Natural killer cell treated with Interleukin-12 subunit alpha and Interleukin-12 subunit beta and Interleukin-15 and Interleukin-18, amount 100 ng/mL, for 72 hours (primary cell): ENCODE data around the gene GAS7. TPM values are rescaled to one million over a fixed set of nuclear protein-coding genes. Genes with fewer than 3 reads are reported as not detected.

ENCODE experiments used
- ATAC-seq, 2 donors: fragments of 150-1000 bp; cut with Tn5 transposase in 1 of 2; sonication (Bioruptor Pico), chemical (Tn5 transposase) in 1 of 2; 2 replicates each; pipeline ENCODE4 v1.10.0; 2021
- DNase-seq: peaks from one replicate; pipeline ENCODE4 v3.0.0; 2022; ENCODE audit warnings: low spot score
- H3K27ac Mint-ChIP-seq, 2 donors: 1 replicate in 1 of 2; 2 replicates in 1 of 2; pipeline ENCODE4 v1.8.0; 2022; ENCODE audit warnings: mixed read lengths in 2 of 2, mild to moderate bottlenecking in 1 of 2, moderate library complexity in 1 of 2
- H3K27me3 Mint-ChIP-seq, 2 donors: 1 replicate in 1 of 2; 2 replicates in 1 of 2; pipeline ENCODE4 v1.8.0; 2022; ENCODE audit warnings: mixed read lengths in 2 of 2
- H3K36me3 Mint-ChIP-seq: one replicate; pipeline ENCODE4 v1.8.0; 2022; ENCODE audit warnings: mixed read lengths
- H3K4me1 Mint-ChIP-seq, 2 donors: 1 replicate in 1 of 2; 2 replicates in 1 of 2; pipeline ENCODE4 v1.8.0; 2022; ENCODE audit warnings: low read depth in 2 of 2, mixed read lengths in 2 of 2, mild to moderate bottlenecking in 1 of 2
- H3K4me3 Mint-ChIP-seq: one replicate; pipeline ENCODE4 v1.8.0; 2022; ENCODE audit warnings: mixed read lengths
- H3K9me3 Mint-ChIP-seq: 2 replicates; pipeline ENCODE4 v1.8.0; 2022; ENCODE audit warnings: mixed read lengths
- total RNA-seq, 2 donors: library from RNA; stranded (reverse); gene quantifications; one replicate each; pipeline ENCODE4 v1.2.3, GENCODE V29; 2022

The GAS7 gene
- total RNA-seq, 2 donors from 2014 or later, result 4.9 to 5.5 TPM

DNA sequence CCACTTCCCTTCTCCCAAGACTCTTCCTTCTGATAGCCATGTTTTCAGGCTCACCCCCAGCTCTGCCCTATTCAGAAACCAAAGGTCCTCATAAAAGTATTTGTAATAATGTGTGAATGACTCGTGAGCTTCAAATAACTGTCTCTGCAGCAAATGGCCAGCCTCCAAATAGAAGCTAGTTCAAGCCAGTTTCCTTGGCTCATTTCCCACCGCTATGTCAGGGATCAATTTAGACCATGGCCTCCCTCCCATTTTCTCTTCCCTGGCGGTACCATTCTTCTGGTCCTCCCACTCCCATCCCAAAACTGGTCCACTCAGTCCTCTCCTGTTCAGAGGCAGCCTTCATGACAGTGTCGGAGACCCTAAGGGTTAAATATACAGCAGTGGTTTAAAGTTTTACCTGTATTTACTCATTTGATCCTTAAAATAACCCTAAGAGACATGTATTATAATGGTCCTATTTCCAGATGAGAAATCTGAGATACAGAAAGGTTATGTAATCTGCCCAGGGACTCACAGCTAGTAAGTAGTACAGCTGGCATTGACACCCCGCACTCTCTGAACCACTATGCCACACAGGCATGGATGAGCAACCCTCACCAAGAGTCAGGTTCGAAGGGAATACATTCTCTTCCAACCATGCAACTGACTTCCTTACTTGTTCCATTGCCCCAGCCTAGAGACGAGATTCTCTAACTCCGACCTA, 42.9 kb downstream of the GAS7 start:
- no peaks in the 10 kb centered on the region for H3K27me3 Mint-ChIP-seq
- H3K4me3 Mint-ChIP-seq, result peak overlapping the region; percentile 73
- H3K4me1 Mint-ChIP-seq, result peaks cover 43 to 45% of the 10 kb centered on the region in 2 donors
- H3K9me3 Mint-ChIP-seq, result no peaks in the 10 kb centered on the region
- H3K27ac Mint-ChIP-seq, result peak overlapping the region; percentile 84 to 94
- H3K36me3 Mint-ChIP-seq, result no peaks in the 10 kb centered on the region
- DNase-seq, result no peak
- no peak for ATAC-seq

DNA sequence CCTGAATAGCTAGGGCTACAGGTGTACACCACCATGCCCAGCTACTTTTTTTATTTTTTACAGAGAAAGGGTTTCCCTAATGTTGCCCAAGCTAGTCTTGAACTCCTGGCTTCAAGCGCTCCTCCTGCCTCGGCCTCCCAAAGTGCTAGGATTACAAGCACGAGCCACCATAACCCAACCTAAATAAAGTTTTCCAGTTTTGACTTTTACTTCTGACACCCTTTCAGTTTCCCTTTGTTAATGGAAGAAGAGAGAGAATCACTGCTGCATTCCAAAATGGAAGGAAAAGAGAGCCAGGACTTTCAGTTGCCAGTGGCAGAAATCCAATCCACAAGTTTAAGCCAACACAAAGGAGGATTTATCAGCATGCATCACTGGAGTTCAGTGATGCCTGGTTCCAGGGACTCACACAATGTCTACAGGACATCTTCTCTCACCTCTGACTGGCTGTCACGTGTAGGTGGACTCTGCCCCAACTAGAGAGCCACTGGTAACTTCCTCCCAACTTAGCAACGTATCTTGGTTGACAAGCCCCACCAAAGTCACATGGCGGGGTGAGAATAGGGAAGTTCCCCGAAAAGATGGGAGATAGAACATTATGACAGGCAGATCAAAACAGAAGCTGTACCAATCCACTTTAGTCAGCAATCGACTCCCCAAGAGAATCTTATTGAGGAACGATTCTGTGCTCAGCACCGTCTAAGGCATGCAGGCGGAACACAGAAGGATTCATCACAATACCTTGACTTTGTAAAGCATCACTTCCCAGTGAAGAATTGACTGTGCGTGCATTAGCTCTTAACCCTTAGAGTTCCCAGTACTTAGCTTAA, 46.5 kb downstream of the GAS7 start:
- no peaks in the 10 kb centered on the region for H3K9me3 Mint-ChIP-seq
- H3K27ac Mint-ChIP-seq, result peak overlapping the region; percentile 56 to 84
- ATAC-seq, result peak; percentile 70 to 73
- no peaks in the 10 kb centered on the region for H3K27me3 Mint-ChIP-seq
- peaks cover 46 to 53% of the 10 kb centered on the region in 2 donors for H3K4me1 Mint-ChIP-seq
- no peaks in the 10 kb centered on the region for H3K36me3 Mint-ChIP-seq
- H3K4me3 Mint-ChIP-seq, result peak overlapping the region; percentile 43
- peak; percentile 71 for DNase-seq

GRCh38 chr17:10149573-10150399, 48.6 kb downstream of the GAS7 start:
- Mint-ChIP-seq H3K4me3 (peak overlapping the region; percentile 79), H3K27me3 (peaks cover 0 to 2% of the 10 kb centered on the region in 2 donors), H3K4me1 (peaks cover 34 to 38% of the 10 kb centered on the region in 2 donors), H3K27ac (peak overlapping the region; percentile 22 to 64), H3K36me3 (no peaks in the 10 kb centered on the region), H3K9me3 (no peaks in the 10 kb centered on the region)
- ATAC-seq, result peak; percentile 85 to 87
- DNase-seq, result peak; percentile 73

DNA sequence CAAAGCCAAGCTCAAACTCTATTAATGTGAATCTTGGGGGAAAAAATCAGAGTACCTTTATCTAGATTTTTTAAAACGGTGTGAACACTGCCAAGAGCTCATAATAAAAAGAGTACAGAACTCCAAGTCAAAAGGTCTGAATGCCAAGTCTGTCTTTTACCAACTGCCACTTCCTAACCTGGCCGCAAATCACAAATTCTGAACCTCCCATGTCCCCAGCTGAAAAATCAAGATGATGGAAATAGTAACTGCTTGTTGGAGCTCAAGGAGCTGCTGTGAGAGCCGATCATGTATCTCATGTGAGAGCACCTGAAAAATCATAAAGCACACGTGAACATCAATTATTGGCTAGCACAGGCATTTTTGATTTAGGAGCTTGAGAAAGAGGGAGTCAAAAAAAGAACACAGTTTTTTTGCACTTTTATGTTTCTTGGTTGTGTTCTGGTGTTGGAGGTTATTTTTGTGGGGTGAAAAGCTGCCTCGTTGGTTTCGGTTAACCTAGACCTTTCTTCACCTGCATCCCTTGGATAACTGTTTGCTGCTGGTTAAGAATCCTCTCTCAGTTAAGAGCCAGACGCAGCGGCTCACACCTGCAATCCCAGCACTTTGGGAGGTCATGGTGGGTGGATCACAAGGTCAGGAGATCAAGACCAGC, 50.5 kb downstream of the GAS7 start:
- ATAC-seq (no peak), DNase-seq (no peak)
- peaks cover 38 to 41% of the 10 kb centered on the region in 2 donors for H3K4me1 Mint-ChIP-seq
- H3K4me3 Mint-ChIP-seq, result no peak overlapping the region
- H3K27me3 Mint-ChIP-seq, result peaks cover 0 to 3% of the 10 kb centered on the region in 2 donors
- H3K9me3 Mint-ChIP-seq, result no peaks in the 10 kb centered on the region
- no peak overlapping the region for H3K27ac Mint-ChIP-seq
- no peaks in the 10 kb centered on the region for H3K36me3 Mint-ChIP-seq

- H3K4me1 Mint-ChIP-seq, result peaks cover 31 to 35% of the 10 kb centered on the region in 2 donors
- no peak for ATAC-seq
- H3K4me3 Mint-ChIP-seq, result no peak overlapping the region
- no peak for DNase-seq
- H3K27ac Mint-ChIP-seq, result no peak overlapping the region
- no peaks in the 10 kb centered on the region for H3K36me3 Mint-ChIP-seq
- peaks cover 0 to 3% of the 10 kb centered on the region in 2 donors for H3K27me3 Mint-ChIP-seq
- H3K9me3 Mint-ChIP-seq, result no peaks in the 10 kb centered on the region
These were observed 51.4 kb downstream of the GAS7 start for GRCh38 chr17:10147040-10147439.

GRCh38 chr17:10144982-10145381, 53.4 kb downstream of the GAS7 start:
- ATAC-seq (no peak), DNase-seq (no peak)
- H3K4me1 Mint-ChIP-seq, result peaks cover 21 to 23% of the 10 kb centered on the region in 2 donors
- no peaks in the 10 kb centered on the region for H3K36me3 Mint-ChIP-seq
- no peaks in the 10 kb centered on the region for H3K9me3 Mint-ChIP-seq
- peak overlapping the region; percentile 8 to 65 for H3K27ac Mint-ChIP-seq
- H3K27me3 Mint-ChIP-seq, result peaks cover 0 to 3% of the 10 kb centered on the region in 2 donors
- no peak overlapping the region for H3K4me3 Mint-ChIP-seq

- peaks cover 18 to 19% of the 10 kb centered on the region in 2 donors for H3K4me1 Mint-ChIP-seq
These were observed 54.0 kb downstream of the GAS7 start for GRCh38 chr17:10144456-10144855.

DNA sequence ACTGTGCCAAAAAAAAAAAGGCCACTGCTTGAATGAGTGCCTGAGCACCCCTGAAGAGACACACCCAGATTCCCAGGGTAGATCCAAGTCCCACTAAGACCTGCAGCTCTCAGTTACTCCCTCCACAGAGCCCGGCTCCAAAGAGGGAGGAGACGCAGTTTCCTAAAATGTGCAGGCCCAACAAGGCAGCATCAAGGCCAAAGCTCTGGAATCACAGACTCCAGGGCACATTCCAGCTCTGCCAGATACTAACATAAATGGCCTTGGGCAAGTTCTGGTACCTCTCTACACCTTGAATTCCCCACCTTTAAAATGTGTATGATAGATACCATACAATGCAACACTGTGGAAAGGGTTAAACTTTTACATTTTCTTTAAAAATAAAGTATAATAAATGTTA, 57.0 kb downstream of the GAS7 start:
- Mint-ChIP-seq H3K4me1 (peaks cover 11 to 17% of the 10 kb centered on the region in 2 donors), H3K27ac (no peak overlapping the region), H3K36me3 (no peaks in the 10 kb centered on the region), H3K9me3 (no peaks in the 10 kb centered on the region), H3K4me3 (no peak overlapping the region), H3K27me3 (peaks cover 0 to 3% of the 10 kb centered on the region in 2 donors)
- DNase-seq, result no peak
- ATAC-seq, result no peak

More at GRCh38 chr17:10144456-10144855, 54.0 kb downstream of the GAS7 start:
- Mint-ChIP-seq H3K36me3 (no peaks in the 10 kb centered on the region), H3K27me3 (peaks cover 0 to 3% of the 10 kb centered on the region in 2 donors), H3K9me3 (no peaks in the 10 kb centered on the region), H3K4me3 (no peak overlapping the region), H3K27ac (peak overlapping the region in 1 of 2 donors; percentile 65)
- ATAC-seq (no peak), DNase-seq (no peak)

- H3K27ac Mint-ChIP-seq, result no peak overlapping the region
- peaks cover 19 to 22% of the 10 kb centered on the region in 2 donors for H3K4me1 Mint-ChIP-seq
- ATAC-seq, result no peak
- no peak overlapping the region for H3K4me3 Mint-ChIP-seq
- H3K27me3 Mint-ChIP-seq, result no peaks in the 10 kb centered on the region
- no peak for DNase-seq
- H3K9me3 Mint-ChIP-seq, result no peaks in the 10 kb centered on the region
- H3K36me3 Mint-ChIP-seq, result no peaks in the 10 kb centered on the region
These were observed 58.8 kb downstream of the GAS7 start for GRCh38 chr17:10139577-10139976.

- DNase-seq (no peak), ATAC-seq (no peak)
- Mint-ChIP-seq H3K36me3 (no peaks in the 10 kb centered on the region), H3K27ac (no peak overlapping the region), H3K27me3 (no peaks in the 10 kb centered on the region), H3K9me3 (no peaks in the 10 kb centered on the region), H3K4me3 (no peak overlapping the region), H3K4me1 (peaks cover 18 to 19% of the 10 kb centered on the region in 2 donors)
These were observed 62.0 kb downstream of the GAS7 start for GRCh38 chr17:10136258-10136981.

DNA sequence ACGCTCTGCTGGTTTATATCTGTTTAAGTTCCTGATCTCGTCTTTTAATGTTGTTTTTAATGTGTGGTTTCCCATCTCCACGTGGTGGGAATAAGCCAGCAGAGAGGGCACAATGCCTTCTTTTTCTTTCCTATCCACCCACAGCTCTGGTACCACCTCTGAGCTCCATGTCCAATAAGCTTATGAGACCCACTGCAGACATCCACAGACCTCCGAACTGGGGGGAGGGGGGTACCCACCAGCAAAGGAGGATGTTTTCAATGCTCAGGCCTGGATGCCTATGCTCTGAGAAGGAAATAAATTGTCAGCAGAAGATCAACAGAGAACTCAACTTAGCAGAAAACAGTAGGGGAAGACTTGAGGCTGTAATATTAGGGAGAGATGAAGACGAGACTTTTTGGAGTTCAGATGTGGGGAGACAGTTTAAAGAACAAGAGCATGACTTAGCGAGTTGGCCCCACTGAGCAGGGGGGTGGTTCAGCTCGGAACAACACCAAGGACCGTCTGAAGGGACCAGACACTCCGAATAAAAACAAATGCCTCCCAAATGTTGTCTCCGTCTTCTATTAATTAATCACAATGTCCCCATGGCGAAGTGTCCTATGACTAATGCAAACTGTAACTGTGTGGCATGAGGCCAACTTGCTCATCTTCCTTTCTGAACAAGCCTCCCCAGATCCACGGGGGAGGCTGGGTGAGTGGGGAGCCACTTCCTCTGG, 62.7 kb downstream of the GAS7 start:
- DNase-seq, result no peak
- no peaks in the 10 kb centered on the region for H3K9me3 Mint-ChIP-seq
- peak in 1 of 2 donors; percentile 60 for ATAC-seq
- no peaks in the 10 kb centered on the region for H3K36me3 Mint-ChIP-seq
- peaks cover 19 to 24% of the 10 kb centered on the region in 2 donors for H3K4me1 Mint-ChIP-seq
- no peaks in the 10 kb centered on the region for H3K27me3 Mint-ChIP-seq
- peak overlapping the region in 1 of 2 donors; percentile 38 for H3K27ac Mint-ChIP-seq
- H3K4me3 Mint-ChIP-seq, result peak overlapping the region; percentile 1

DNA sequence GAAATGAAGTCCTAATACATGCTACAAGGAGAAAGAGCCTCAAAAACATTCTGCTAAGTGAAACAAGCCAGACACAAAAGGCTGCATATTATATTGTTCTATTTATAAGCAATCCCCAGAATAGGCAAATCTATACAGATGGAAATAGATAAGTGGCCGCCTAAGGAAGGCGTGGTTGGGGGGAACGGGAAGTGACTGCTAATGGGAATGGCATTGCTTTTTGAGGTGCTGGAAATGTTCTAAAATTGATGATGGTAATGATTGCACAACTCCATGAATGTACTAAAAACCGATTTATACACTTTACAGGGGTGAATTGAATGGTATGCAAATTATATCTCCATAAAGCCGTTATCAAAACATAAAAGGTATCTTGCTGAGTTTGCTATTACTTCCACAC, 67.7 kb downstream of the GAS7 start:
- Mint-ChIP-seq H3K9me3 (no peaks in the 10 kb centered on the region), H3K27ac (no peak overlapping the region), H3K27me3 (peaks cover 0 to 2% of the 10 kb centered on the region in 2 donors), H3K4me3 (no peak overlapping the region), H3K4me1 (peaks cover 31 to 36% of the 10 kb centered on the region in 2 donors), H3K36me3 (no peaks in the 10 kb centered on the region)
- ATAC-seq (no peak), DNase-seq (no peak)
